Lower lobe of right lung (tissue), 2 donors: ENCODE measurements around the gene DDAH1. TPM values are rescaled to one million over a fixed set of nuclear protein-coding genes. Genes with fewer than 3 reads are reported as not detected.
"Not testable (repeated sequence)": the region's sequence is repeated elsewhere in the genome, so short reads cannot be mapped to it uniquely, and the experiment has no call there.

Experiments used
- ATAC-seq, 2 donors: fragments of 200-7000 bp; cut with Tn5 transposase; one replicate each; pipeline ENCODE4 v1.9.1; 2020 to 2022; ENCODE audit warnings: mild to moderate bottlenecking in 2 of 2, moderate library complexity in 2 of 2
- DNase-seq: peaks from one replicate; pipeline ENCODE4 v3.0.0-alpha.2; 2020
- H3K27ac ChIP-seq: fragments of 200-600 bp; one replicate; pipeline ENCODE4 v1.8.0; 2022
- H3K27me3 ChIP-seq: fragments of 200-600 bp; one replicate; pipeline ENCODE4 v1.8.0; 2022; ENCODE audit warnings: low read depth
- H3K36me3 ChIP-seq: fragments of 200-600 bp; one replicate; pipeline ENCODE4 v1.8.0; 2022; ENCODE audit warnings: mild to moderate bottlenecking
- H3K4me1 ChIP-seq: fragments of 200-600 bp; one replicate; pipeline ENCODE4 v1.8.0; 2022
- H3K4me3 ChIP-seq: fragments of 200-600 bp; one replicate; pipeline ENCODE4 v1.8.0; 2022; ENCODE audit warnings: mild to moderate bottlenecking
- H3K9me3 ChIP-seq: fragments of 200-600 bp; one replicate; pipeline ENCODE4 v1.8.0; 2022
- intact Hi-C: fragments of 100-400 bp; cut with DNase I; formaldehyde crosslinking; loops from one replicate; pipeline ENCODE4 v1.11.0; 2022
- total RNA-seq: library from RNA; stranded (reverse); fragmentation: NEBNext Ultra II Directional; extraction: Animal tissue kit (Norgen Biotek cat#: 25700); gene quantifications from one replicate; pipeline ENCODE4 v1.2.1, GENCODE V29; 2021
- TF ChIP-seq, protein P1 (sequence below): fragments of 200-600 bp; IDR thresholded peaks from one replicate; pipeline ENCODE4 v1.8.0; 2022; ENCODE audit warnings: antibody characterized with exemption, mild to moderate bottlenecking
- donor health status: DM: no; HTN: yes; CAD: no; lungs with severe emphysema.

The DDAH1 gene
- total RNA-seq, 1 donor from 2014 or later = 48.4 TPM

DNA sequence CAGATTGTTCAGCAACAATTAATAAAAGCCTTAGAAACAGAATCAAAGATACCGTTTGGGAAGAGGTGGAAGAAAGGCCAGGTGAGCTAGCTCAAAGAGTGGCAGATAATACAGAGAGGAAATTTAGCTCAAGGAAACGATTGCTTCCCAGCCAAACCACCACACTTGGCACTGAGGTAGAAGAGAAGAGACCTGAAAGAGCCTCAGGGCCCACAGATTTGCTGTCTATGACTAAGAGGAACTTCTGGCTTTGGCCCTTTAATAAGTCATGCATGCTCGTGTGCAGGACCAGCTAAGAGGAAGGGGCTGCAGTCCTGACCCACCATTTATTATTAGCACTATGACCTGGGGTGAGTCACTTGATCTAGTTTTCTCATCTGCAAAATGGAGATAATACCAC lies 115.7 kb downstream of the DDAH1 start:
- DNase-seq (no peak), ATAC-seq (no peak)
- intact Hi-C loops = no loop called here
- Histone ChIP-seq H3K4me3 (no peak overlapping the region), H3K9me3 (no peaks in the 10 kb centered on the region), H3K36me3 (peaks cover 10% of the 10 kb centered on the region), H3K27me3 (no peaks in the 10 kb centered on the region), H3K4me1 (no peaks in the 10 kb centered on the region), H3K27ac (no peak overlapping the region)
- TF ChIP-seq, protein P1, sequence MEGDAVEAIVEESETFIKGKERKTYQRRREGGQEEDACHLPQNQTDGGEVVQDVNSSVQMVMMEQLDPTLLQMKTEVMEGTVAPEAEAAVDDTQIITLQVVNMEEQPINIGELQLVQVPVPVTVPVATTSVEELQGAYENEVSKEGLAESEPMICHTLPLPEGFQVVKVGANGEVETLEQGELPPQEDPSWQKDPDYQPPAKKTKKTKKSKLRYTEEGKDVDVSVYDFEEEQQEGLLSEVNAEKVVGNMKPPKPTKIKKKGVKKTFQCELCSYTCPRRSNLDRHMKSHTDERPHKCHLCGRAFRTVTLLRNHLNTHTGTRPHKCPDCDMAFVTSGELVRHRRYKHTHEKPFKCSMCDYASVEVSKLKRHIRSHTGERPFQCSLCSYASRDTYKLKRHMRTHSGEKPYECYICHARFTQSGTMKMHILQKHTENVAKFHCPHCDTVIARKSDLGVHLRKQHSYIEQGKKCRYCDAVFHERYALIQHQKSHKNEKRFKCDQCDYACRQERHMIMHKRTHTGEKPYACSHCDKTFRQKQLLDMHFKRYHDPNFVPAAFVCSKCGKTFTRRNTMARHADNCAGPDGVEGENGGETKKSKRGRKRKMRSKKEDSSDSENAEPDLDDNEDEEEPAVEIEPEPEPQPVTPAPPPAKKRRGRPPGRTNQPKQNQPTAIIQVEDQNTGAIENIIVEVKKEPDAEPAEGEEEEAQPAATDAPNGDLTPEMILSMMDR = no peak

DNA sequence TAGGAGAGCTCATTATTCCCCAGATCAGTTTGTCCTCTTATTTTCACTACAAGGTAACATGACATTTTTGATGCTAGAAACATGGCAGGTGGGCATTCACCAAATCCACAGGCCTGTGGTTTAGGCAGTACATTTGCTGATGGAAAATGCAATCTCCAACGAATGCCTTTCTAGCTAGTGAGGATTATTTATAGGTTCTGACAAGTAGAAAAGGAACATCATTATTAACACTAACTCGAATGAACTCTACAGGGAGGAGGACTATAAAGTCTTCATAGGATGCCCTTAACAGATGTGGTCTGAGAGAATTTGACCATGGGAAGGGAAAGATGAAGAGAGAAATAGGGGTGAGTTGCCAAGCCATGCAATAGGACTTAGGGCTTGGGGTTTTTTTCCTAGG lies 117.1 kb downstream of the DDAH1 start:
- no peaks in the 10 kb centered on the region for H3K27me3 ChIP-seq
- intact Hi-C loops = no loop called here
- ATAC-seq (no peak), DNase-seq (no peak)
- TF ChIP-seq, protein P1 = no peak
- H3K27ac ChIP-seq = no peak overlapping the region
- no peak overlapping the region for H3K4me3 ChIP-seq
- no peaks in the 10 kb centered on the region for H3K9me3 ChIP-seq
- peaks cover 10% of the 10 kb centered on the region for H3K36me3 ChIP-seq
- H3K4me1 ChIP-seq = peaks cover 13% of the 10 kb centered on the region

DNA sequence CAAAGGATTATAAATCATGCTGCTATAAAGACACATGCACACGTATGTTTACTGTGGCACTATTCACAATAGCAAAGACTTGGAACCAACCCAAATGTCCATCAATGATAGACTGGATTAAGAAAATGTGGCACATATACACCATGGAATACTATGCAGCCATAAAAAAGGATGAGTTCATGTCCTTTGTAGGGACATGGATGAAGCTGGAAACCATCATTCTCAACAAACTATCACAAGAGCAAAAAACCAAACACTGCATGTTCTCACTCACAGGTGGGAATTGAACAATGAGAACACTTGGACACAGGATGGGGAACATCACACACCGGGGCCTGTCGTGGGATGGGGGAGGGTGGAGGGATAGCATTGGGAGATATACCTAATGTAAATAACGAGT lies 117.7 kb downstream of the DDAH1 start:
- intact Hi-C loops, H3K36me3 ChIP-seq, H3K9me3 ChIP-seq: not testable (repeated sequence)

DNA sequence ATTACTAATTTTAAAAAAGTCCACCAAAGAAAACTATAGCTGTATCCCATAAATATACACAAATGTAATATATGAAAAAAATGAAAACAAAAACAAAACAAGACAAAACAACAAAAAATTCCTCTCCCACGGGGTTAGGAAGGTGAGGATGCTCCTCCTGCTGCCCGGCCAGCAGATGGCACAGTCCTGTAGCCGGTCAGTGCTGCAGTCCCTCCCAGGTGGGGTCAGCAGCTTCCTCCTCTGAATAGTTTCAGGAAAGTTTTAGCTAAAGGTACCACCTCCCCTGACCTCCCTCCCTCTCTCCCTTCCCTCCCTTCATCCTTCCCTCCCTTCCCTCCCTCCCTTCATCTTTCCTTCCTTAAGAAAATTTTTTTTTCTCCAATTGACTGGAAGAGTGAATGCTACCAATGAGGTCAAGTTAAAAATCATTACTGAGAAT lies 120.7 kb downstream of the DDAH1 start:
- H3K27me3 ChIP-seq = no peaks in the 10 kb centered on the region
- no peaks in the 10 kb centered on the region for H3K9me3 ChIP-seq
- H3K27ac ChIP-seq = no peak overlapping the region
- H3K36me3 ChIP-seq = no peaks in the 10 kb centered on the region
- no peak overlapping the region for H3K4me3 ChIP-seq
- H3K4me1 ChIP-seq = peaks cover 13% of the 10 kb centered on the region
- intact Hi-C loops = no loop called here
- DNase-seq (peak; percentile 54), ATAC-seq (peak; percentile 85 to 94)
- TF ChIP-seq, protein P1 = peak; percentile 45

More for the DNA sequence above, 117.7 kb downstream of the DDAH1 start:
- H3K27ac ChIP-seq, ATAC-seq, H3K27me3 ChIP-seq, H3K4me3 ChIP-seq, DNase-seq: not testable (repeated sequence)
- H3K4me1 ChIP-seq = peaks cover 13% of the 10 kb centered on the region

DNA sequence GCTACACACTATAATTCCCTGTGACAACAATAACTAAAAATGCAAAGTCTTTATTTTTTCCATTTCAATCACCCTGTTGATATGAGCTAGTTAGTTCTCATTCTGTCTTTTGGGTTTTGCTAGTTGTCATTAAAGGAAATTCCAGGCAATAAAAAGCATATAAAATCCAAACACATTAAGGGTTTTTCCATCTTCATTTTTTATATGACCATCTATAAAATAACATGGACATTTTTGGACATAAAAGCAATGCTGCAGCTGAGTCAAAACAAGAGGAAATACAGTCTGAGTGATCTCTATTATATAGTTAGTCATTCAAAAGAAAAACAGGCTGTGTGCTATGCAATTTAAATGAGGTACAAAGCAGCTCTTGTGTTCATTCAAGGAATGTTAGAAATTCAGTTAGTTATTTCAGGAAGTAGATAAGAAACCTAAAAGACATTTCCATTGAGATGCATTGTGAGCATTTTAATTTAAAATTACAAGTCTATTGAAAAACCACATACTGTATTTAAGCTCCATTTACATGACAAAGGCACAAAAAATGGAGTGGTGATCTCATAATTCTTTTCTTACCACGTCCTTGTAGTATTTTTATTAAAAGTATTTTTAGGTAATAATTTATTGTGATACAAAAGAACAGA lies 121.2 kb downstream of the DDAH1 start:
- ATAC-seq (peak in 1 of 2 donors; percentile 73), DNase-seq (no peak)
- Histone ChIP-seq H3K9me3 (no peaks in the 10 kb centered on the region), H3K27me3 (no peaks in the 10 kb centered on the region), H3K27ac (no peak overlapping the region), H3K4me3 (no peak overlapping the region), H3K4me1 (peaks cover 13% of the 10 kb centered on the region), H3K36me3 (no peaks in the 10 kb centered on the region)
- intact Hi-C loops = no loop called here
- TF ChIP-seq, protein P1 = no peak

DNA sequence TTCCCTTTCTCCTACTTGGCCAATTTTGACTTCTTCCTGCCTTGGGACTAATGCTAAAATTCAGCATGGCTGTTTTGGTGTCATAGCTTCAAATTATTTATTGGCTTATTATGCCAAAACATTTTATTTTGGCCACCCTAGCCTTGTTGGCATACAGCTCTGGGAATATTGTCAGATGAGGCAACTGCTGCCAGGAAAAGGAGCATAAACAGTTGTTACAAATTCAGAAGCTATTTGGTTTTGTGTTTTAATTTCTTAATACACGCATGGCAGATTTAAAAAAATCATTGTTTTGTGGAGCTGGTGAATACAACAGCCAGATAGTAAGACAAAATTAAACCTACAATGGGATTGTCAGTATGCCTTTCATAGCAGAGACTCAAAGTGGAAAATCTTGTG lies 121.7 kb downstream of the DDAH1 start:
- no peak overlapping the region for H3K27ac ChIP-seq
- H3K9me3 ChIP-seq = no peaks in the 10 kb centered on the region
- H3K4me3 ChIP-seq = no peak overlapping the region
- intact Hi-C loops = no loop called here
- no peaks in the 10 kb centered on the region for H3K36me3 ChIP-seq
- peaks cover 13% of the 10 kb centered on the region for H3K4me1 ChIP-seq
- H3K27me3 ChIP-seq = no peaks in the 10 kb centered on the region
- DNase-seq = no peak
- ATAC-seq = no peak
- TF ChIP-seq, protein P1 = no peak
